Mesendoderm (in vitro differentiated cells): ENCODE results near the gene SCN1B.
"Not testable (repeated sequence)": the region's sequence is repeated elsewhere in the genome, so short reads cannot be mapped to it uniquely, and the experiment has no call there.

ENCODE experiments used
- DNase-seq: peaks from one replicate; pipeline ENCODE4 v3.0.0; 2013
- H2AK5ac ChIP-seq: 2 replicates; pipeline ENCODE4 v1.6.1; 2013; ENCODE audit warnings: low read length, inconsistent platforms
- H2BK120ac ChIP-seq: 2 replicates; pipeline ENCODE4 v1.6.1; 2013; ENCODE audit warnings: low read depth, mild to moderate bottlenecking, low read length, moderate library complexity, mixed read lengths
- H2BK15ac ChIP-seq: replicated peaks from 2 replicates; pipeline ENCODE4 v1.6.1; 2013; ENCODE audit warnings: low read depth, mild to moderate bottlenecking, moderate library complexity
- H2BK5ac ChIP-seq: 2 replicates; pipeline ENCODE4 v1.6.1; 2013; ENCODE audit warnings: low read length, inconsistent platforms
- H3K18ac ChIP-seq: 2 replicates; pipeline ENCODE4 v1.6.1; 2013; ENCODE audit warnings: mild to moderate bottlenecking, low read length, mixed read lengths
- H3K23ac ChIP-seq: one replicate; pipeline ENCODE4 v1.6.1; 2013; ENCODE audit warnings: low read length
- H3K27ac ChIP-seq: 2 replicates; pipeline ENCODE4 v1.5.1; 2013; ENCODE audit warnings: low read depth, mild to moderate bottlenecking, inconsistent platforms, low read length, moderate library complexity
- H3K27me3 ChIP-seq: 2 replicates; pipeline ENCODE4 v1.6.1; 2013; ENCODE audit warnings: low read length, control low read depth, mild to moderate bottlenecking, inconsistent platforms; ENCODE audit not compliant: insufficient read depth, poor library complexity
- H3K36me3 ChIP-seq: 2 replicates; pipeline ENCODE4 v1.6.1; 2013; ENCODE audit warnings: low read length, inconsistent platforms; ENCODE audit not compliant: control insufficient read depth, insufficient read depth
- H3K4ac ChIP-seq: one replicate; pipeline ENCODE4 v1.6.1; 2013; ENCODE audit warnings: low read depth, mild to moderate bottlenecking, low read length, moderate library complexity
- H3K4me1 ChIP-seq: 2 replicates; pipeline ENCODE4 v1.6.1; 2013; ENCODE audit warnings: low read depth, low read length, inconsistent platforms; ENCODE audit not compliant: control insufficient read depth
- H3K4me2 ChIP-seq: 2 replicates; pipeline ENCODE4 v1.6.1; 2013; ENCODE audit warnings: low read length
- H3K4me3 ChIP-seq: 2 replicates; pipeline ENCODE4 v1.5.1; 2013; ENCODE audit warnings: mild to moderate bottlenecking, low read length
- H3K56ac ChIP-seq: one replicate; pipeline ENCODE4 v1.6.1; 2013; ENCODE audit warnings: low read length
- H3K79me1 ChIP-seq: 2 replicates; pipeline ENCODE4 v1.6.1; 2013; ENCODE audit warnings: low read length, inconsistent platforms
- H3K79me2 ChIP-seq: 2 replicates; pipeline ENCODE4 v1.6.1; 2013; ENCODE audit warnings: mild to moderate bottlenecking, low read length; ENCODE audit not compliant: control insufficient read depth, insufficient read depth
- H3K9ac ChIP-seq: 2 replicates; pipeline ENCODE4 v1.6.1; 2013; ENCODE audit warnings: low read length, inconsistent platforms
- H4K5ac ChIP-seq: one replicate; pipeline ENCODE4 v1.6.1; 2013; ENCODE audit warnings: low read length
- H4K8ac ChIP-seq: one replicate; pipeline ENCODE4 v1.6.1; 2013; ENCODE audit warnings: low read depth, mild to moderate bottlenecking, control low read depth, low read length, moderate library complexity
- WGBS: extraction: QIAGEN DNeasy Blood & Tissue Kit; methylation state at CpG from one replicate; pipeline ENCODE4 v1.1.7; 2013; ENCODE audit warnings: low lambda C conversion rate, missing lambda C conversion rate; ENCODE audit not compliant: insufficient coverage; ENCODE audit errors: extremely low coverage; 5-methylcytosine and 5-hydroxymethylcytosine counted together

Gene SCN1B

GRCh38 chr19:35024095-35024494, 6.2 kb upstream of the SCN1B start:
- no peak overlapping the region for H4K8ac ChIP-seq
- no peaks in the 10 kb centered on the region for H3K79me1 ChIP-seq
- no peak overlapping the region for H3K23ac ChIP-seq
- no CpG with 5 or more reads among the region's 6 CpGs for WGBS
- DNase-seq = no peak
- no peak overlapping the region for H3K27ac ChIP-seq
- H3K4me3 ChIP-seq = no peak overlapping the region
- no peak overlapping the region for H3K18ac ChIP-seq
- peaks cover 39% of the 10 kb centered on the region for H3K36me3 ChIP-seq
- no peaks in the 10 kb centered on the region for H3K4me1 ChIP-seq
- no peak overlapping the region for H2BK5ac ChIP-seq
- no peaks in the 10 kb centered on the region for H3K27me3 ChIP-seq
- H3K9ac ChIP-seq = no peak overlapping the region
- H4K5ac ChIP-seq = no peak overlapping the region
- H3K4ac ChIP-seq = no peak overlapping the region
- no peak overlapping the region for H2AK5ac ChIP-seq
- H3K79me2 ChIP-seq = no peaks in the 10 kb centered on the region
- H2BK120ac ChIP-seq = no peak overlapping the region
- no peak overlapping the region for H3K56ac ChIP-seq
- no peak overlapping the region for H2BK15ac ChIP-seq
- no peak overlapping the region for H3K4me2 ChIP-seq

- whole genome bisulfite sequencing = no CpG with 5 or more reads among the region's 21 CpGs
- no peak overlapping the region for H4K8ac ChIP-seq
- H2BK15ac ChIP-seq = no peak overlapping the region
- H2AK5ac ChIP-seq = no peak overlapping the region
- H4K5ac ChIP-seq = no peak overlapping the region
- H3K27me3 ChIP-seq = no peaks in the 10 kb centered on the region
- no peak overlapping the region for H3K4ac ChIP-seq
- no peak for DNase-seq
- no peak overlapping the region for H3K23ac ChIP-seq
- no peaks in the 10 kb centered on the region for H3K4me1 ChIP-seq
- H2BK120ac ChIP-seq = no peak overlapping the region
- H3K18ac ChIP-seq = no peak overlapping the region
- H3K4me3 ChIP-seq = no peak overlapping the region
- H3K79me1 ChIP-seq = no peaks in the 10 kb centered on the region
- no peak overlapping the region for H3K9ac ChIP-seq
- H3K36me3 ChIP-seq = peaks cover 34% of the 10 kb centered on the region
- no peak overlapping the region for H3K27ac ChIP-seq
- H2BK5ac ChIP-seq = no peak overlapping the region
- H3K79me2 ChIP-seq = no peaks in the 10 kb centered on the region
- H3K4me2 ChIP-seq = no peak overlapping the region
- no peak overlapping the region for H3K56ac ChIP-seq
Observed at GRCh38 chr19:35025969-35026368, 4.3 kb upstream of the SCN1B start.

DNA sequence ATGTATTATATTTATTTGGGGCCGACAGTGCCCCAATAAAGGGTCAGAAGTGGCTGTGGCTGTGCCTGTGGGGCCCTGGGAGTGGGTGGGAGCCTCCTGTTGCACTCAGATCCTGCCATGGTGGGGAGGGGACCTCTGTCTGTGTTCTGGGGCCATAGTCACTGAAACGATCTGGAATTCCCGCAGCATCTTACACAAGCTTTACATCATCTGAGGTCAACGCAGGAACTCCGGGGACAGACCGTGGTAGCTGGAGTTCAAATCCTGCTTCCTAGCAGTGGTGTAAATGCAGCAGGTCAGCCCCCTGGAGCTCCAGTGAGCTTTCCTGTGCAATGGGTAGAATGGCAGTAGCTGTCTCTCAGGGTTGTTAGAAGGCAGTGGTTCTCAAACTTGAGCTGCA, 3.9 kb upstream of the SCN1B start:
- Histone ChIP-seq H4K5ac (no peak overlapping the region), H3K27me3 (no peaks in the 10 kb centered on the region), H4K8ac (no peak overlapping the region), H3K4me3 (no peak overlapping the region), H3K79me1 (no peaks in the 10 kb centered on the region), H3K36me3 (peaks cover 30% of the 10 kb centered on the region), H3K18ac (no peak overlapping the region), H3K79me2 (no peaks in the 10 kb centered on the region), H3K56ac (no peak overlapping the region), H2BK5ac (no peak overlapping the region), H3K4me1 (no peaks in the 10 kb centered on the region), H3K23ac (no peak overlapping the region), H3K4ac (no peak overlapping the region), H2BK120ac (no peak overlapping the region), H3K27ac (no peak overlapping the region), H3K9ac (no peak overlapping the region), H3K4me2 (no peak overlapping the region), H2AK5ac (no peak overlapping the region), H2BK15ac (no peak overlapping the region)
- no CpG with 5 or more reads among the region's 6 CpGs for WGBS
- DNase-seq = no peak

DNA sequence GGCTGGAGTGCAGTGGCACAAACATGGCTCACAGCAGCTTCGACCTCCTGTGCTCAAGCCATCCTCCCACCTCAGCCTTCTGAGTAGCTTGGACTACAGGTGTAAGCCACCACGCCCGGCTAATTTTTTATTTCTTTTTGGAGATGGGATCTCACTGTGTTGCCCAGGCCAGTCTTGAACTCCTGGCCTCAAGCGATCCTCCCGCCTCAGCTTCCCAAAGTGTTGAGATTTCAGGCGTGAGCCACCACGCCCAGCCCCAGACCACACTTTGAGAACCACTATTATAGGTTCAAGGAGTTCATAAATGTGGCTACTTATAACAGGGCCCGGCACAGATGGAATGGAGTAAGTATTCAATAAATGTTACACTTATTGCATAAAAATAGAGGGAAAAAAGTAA, 3.3 kb upstream of the SCN1B start:
- H3K23ac ChIP-seq = no peak overlapping the region

GRCh38 chr19:35027851-35028599, 2.2 kb upstream of the SCN1B start:
- no peak overlapping the region for H2AK5ac ChIP-seq
- H3K36me3 ChIP-seq = peaks cover 26% of the 10 kb centered on the region
- no peak overlapping the region for H4K8ac ChIP-seq
- H3K4me1 ChIP-seq = no peaks in the 10 kb centered on the region
- WGBS = no CpG with 5 or more reads among the region's 7 CpGs
- no peak overlapping the region for H3K56ac ChIP-seq
- H3K27ac ChIP-seq = no peak overlapping the region
- no peak overlapping the region for H2BK5ac ChIP-seq
- H3K9ac ChIP-seq = no peak overlapping the region
- no peak overlapping the region for H2BK15ac ChIP-seq
- no peak overlapping the region for H3K4ac ChIP-seq
- H3K27me3 ChIP-seq = no peaks in the 10 kb centered on the region
- H3K79me1 ChIP-seq = no peaks in the 10 kb centered on the region
- no peak overlapping the region for H3K18ac ChIP-seq
- H3K79me2 ChIP-seq = no peaks in the 10 kb centered on the region
- no peak overlapping the region for H3K23ac ChIP-seq
- H4K5ac ChIP-seq = no peak overlapping the region
- DNase-seq = peak; percentile 75
- H2BK120ac ChIP-seq = no peak overlapping the region
- H3K4me2 ChIP-seq = no peak overlapping the region
- no peak overlapping the region for H3K4me3 ChIP-seq

More for the DNA sequence above, 3.3 kb upstream of the SCN1B start:
- Histone ChIP-seq H3K4me1 (no peaks in the 10 kb centered on the region), H2BK15ac (no peak overlapping the region), H3K56ac (no peak overlapping the region), H4K5ac (no peak overlapping the region), H2BK120ac (no peak overlapping the region), H3K4me3 (no peak overlapping the region), H2AK5ac (no peak overlapping the region), H3K4me2 (no peak overlapping the region), H3K36me3 (peaks cover 27% of the 10 kb centered on the region), H2BK5ac (no peak overlapping the region), H3K18ac (no peak overlapping the region), H3K79me1 (no peaks in the 10 kb centered on the region), H3K4ac (no peak overlapping the region), H3K27me3 (no peaks in the 10 kb centered on the region), H3K9ac (no peak overlapping the region), H4K8ac (no peak overlapping the region), H3K27ac (no peak overlapping the region), H3K79me2 (no peaks in the 10 kb centered on the region)
- no CpG with 5 or more reads among the region's 8 CpGs for WGBS
- DNase-seq = no peak

DNA sequence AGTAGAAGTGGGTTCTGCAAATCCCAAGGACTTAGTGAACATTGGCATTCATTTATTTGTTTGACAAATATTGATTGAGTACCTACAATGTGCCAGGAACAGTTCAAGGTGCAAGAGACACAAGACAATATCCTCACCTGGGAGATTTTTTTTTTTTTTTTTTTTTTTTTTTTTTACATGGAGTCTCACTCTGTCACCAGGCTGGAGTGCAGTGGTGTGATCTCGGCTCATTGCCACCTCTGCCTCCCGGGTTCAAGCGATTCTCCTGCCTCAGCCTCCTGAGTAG, 1.7 kb upstream of the SCN1B start:
- H4K8ac ChIP-seq, H2BK15ac ChIP-seq, H2AK5ac ChIP-seq, H2BK5ac ChIP-seq, H3K4ac ChIP-seq, H3K56ac ChIP-seq, H3K27ac ChIP-seq, H4K5ac ChIP-seq, H3K18ac ChIP-seq, H3K23ac ChIP-seq, H3K4me3 ChIP-seq, H3K4me2 ChIP-seq, H3K4me1 ChIP-seq, DNase-seq, H3K9ac ChIP-seq, H3K79me2 ChIP-seq, H3K27me3 ChIP-seq, H3K79me1 ChIP-seq, H2BK120ac ChIP-seq: not testable (repeated sequence)
- peaks cover 22% of the 10 kb centered on the region for H3K36me3 ChIP-seq
- no CpG with 5 or more reads among the region's 3 CpGs for WGBS
